ENCODE results near the gene KEAP1. TPM values are rescaled to one million over a fixed set of nuclear protein-coding genes. Genes with fewer than 3 reads are reported as not detected.

Gene KEAP1
- total RNA-seq, 1 experiment from 2014 or later = 73.0 TPM

DNA sequence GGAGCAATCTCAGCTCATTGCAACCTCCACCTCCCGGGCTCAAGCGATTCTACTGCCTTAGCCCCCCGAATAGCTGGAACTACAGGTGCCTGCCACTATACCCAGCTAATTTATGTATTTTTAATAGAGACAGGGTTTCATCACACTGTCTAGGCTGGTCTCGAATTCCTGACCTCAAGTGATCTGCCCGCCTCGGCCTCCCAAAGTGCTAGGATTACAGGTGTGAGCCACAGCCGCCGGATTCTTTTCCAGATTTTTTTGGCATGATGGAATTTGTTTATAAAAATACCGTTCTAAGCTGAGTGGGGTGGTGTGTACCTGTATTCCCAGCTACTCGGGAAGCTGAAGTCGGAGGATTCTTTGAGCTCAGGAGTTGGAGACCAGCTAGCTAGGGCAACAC is 34.5 kb upstream of the KEAP1 start:
- no peak overlapping the region for H3K27ac Mint-ChIP-seq (ENCODE audit: unreplicated experiment)
- H3K27me3 Mint-ChIP-seq (ENCODE audit: insufficient read depth, unreplicated experiment) = no peaks in the 10 kb centered on the region
- H3K4me3 Mint-ChIP-seq (ENCODE audit: unreplicated experiment) = no peak overlapping the region
- H3K36me3 ChIP-seq (ENCODE audit: control insufficient read depth, insufficient read depth, low read length) = no peaks in the 10 kb centered on the region
- no peaks in the 10 kb centered on the region for H3K27me3 ChIP-seq (replicated peaks; ENCODE audit: control insufficient read depth, insufficient read depth, low read length)
- no peak for DNase-seq
- TF ChIP-seq, protein P1, sequence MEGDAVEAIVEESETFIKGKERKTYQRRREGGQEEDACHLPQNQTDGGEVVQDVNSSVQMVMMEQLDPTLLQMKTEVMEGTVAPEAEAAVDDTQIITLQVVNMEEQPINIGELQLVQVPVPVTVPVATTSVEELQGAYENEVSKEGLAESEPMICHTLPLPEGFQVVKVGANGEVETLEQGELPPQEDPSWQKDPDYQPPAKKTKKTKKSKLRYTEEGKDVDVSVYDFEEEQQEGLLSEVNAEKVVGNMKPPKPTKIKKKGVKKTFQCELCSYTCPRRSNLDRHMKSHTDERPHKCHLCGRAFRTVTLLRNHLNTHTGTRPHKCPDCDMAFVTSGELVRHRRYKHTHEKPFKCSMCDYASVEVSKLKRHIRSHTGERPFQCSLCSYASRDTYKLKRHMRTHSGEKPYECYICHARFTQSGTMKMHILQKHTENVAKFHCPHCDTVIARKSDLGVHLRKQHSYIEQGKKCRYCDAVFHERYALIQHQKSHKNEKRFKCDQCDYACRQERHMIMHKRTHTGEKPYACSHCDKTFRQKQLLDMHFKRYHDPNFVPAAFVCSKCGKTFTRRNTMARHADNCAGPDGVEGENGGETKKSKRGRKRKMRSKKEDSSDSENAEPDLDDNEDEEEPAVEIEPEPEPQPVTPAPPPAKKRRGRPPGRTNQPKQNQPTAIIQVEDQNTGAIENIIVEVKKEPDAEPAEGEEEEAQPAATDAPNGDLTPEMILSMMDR (IDR thresholded peaks at IDR 0.05; ENCODE audit: insufficient read depth in 1 of 2, low read depth in 1 of 2, low read length in 1 of 2, severe bottlenecking in 1 of 2, unreplicated experiment in 1 of 2) = no peak
- no peaks in the 10 kb centered on the region for H3K4me1 Mint-ChIP-seq (ENCODE audit: low read depth, unreplicated experiment)
- H3K36me3 Mint-ChIP-seq (ENCODE audit: insufficient read depth, unreplicated experiment) = no peaks in the 10 kb centered on the region
- BruUV-seq (replicated peaks) = no TSS peak
- ChIA-PET POLR2A (interaction anchor here (0.6 to 0.9 kb wide), 2 partner anchors 31 to 204 kb away, joined by 3 to 8 read pairs; partner anchors contain the start of gene RAVER1), CTCF (interaction anchor here (0.6 to 1.0 kb wide), 2 partner anchors 32 to 114 kb away, joined by 3 to 4 read pairs; no protein-coding TSS in a partner anchor)
- no peaks in the 10 kb centered on the region for H3K9me3 ChIP-seq
- no peaks in the 10 kb centered on the region for H3K9me3 Mint-ChIP-seq (ENCODE audit: unreplicated experiment)
- intact Hi-C loops (cut with micrococcal nuclease; ENCODE audit: unreplicated experiment) = no loop called here
- no peaks in the 10 kb centered on the region for H3K4me1 ChIP-seq
- H3K4me3 ChIP-seq (ENCODE audit: low read depth, low read length) = no peak overlapping the region

DNA sequence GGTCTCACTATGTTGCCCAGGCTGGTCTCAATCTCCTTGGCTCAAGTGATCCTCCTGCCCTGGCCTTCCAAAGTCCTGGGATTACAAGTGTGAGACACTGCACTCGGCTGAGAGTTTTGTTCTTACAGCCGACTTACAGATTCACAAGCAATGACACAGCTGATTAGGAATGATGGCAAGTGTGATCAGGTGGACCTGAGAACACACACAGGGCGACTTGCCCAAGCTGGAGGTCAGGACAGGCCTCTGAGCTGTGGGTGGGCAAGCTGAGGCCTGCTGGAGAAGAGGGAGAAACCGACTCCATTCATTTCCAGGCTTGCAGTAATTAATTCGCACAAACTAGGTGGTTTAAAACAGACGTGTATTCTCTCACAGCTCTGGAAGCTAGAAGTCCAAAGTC is 32.5 kb upstream of the KEAP1 start:
- Mint-ChIP-seq H3K36me3 (ENCODE audit: insufficient read depth, unreplicated experiment) (no peaks in the 10 kb centered on the region), H3K9me3 (ENCODE audit: unreplicated experiment) (no peaks in the 10 kb centered on the region), H3K27me3 (ENCODE audit: insufficient read depth, unreplicated experiment) (no peaks in the 10 kb centered on the region), H3K4me1 (ENCODE audit: low read depth, unreplicated experiment) (no peaks in the 10 kb centered on the region), H3K4me3 (ENCODE audit: unreplicated experiment) (no peak overlapping the region), H3K27ac (ENCODE audit: unreplicated experiment) (no peak overlapping the region)
- POLR2A ChIA-PET = interaction anchor here (0.7 kb wide), 1 partner anchor 89 kb away, joined by 5 read pairs; no protein-coding TSS in a partner anchor
- CTCF ChIA-PET = interaction anchor here (0.5 to 1.3 kb wide), 3 partner anchors 57 to 164 kb away, joined by 3 to 4 read pairs (median 4); partner anchors contain the start of gene TYK2
- Histone ChIP-seq H3K9me3 (no peaks in the 10 kb centered on the region), H3K36me3 (ENCODE audit: control insufficient read depth, insufficient read depth, low read length) (no peaks in the 10 kb centered on the region), H3K4me1 (no peaks in the 10 kb centered on the region), H3K4me3 (ENCODE audit: low read depth, low read length) (no peak overlapping the region), H3K27me3 (replicated peaks; ENCODE audit: control insufficient read depth, insufficient read depth, low read length) (no peaks in the 10 kb centered on the region)
- intact Hi-C loops (cut with micrococcal nuclease; ENCODE audit: unreplicated experiment) = no loop called here
- TF ChIP-seq, protein P1 (IDR thresholded peaks at IDR 0.05; ENCODE audit: insufficient read depth in 1 of 2, low read depth in 1 of 2, low read length in 1 of 2, severe bottlenecking in 1 of 2, unreplicated experiment in 1 of 2) = no peak
- no TSS peak for BruUV-seq (replicated peaks)
- no peak for DNase-seq

DNA sequence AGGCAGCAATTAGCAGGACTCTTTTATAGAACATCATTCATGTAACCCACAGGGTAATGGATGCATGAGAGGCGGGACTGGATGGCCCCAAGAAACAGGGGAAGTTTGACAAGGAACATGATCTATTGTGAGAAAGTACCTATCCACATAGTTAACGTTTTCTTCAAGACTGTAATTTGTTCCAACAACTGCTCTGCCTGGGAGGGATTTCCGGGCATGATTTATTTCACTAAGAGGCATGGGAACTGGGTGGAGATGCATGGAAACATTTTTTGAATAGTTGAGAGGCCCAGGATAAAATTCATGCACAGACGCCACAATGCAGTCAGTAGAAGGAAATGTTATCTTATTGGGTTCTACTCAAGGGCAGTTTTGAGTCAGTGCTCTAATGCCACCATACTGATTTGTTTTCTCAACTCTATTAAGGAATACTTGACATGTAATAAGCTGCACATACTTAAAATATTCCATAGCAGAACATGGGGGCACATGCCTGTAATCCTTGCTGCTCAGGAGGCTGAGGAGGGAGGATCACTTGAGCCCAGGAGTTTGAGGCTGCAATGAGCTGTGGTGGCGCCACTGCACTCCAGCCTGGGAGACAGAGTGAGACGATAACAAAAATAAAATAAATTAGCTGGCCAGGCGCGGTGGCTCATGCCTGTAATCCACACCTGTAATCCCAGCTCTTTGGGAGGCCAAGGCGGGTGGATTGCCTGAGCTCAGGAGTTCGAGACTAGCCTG is 30.7 kb upstream of the KEAP1 start:
- Mint-ChIP-seq H3K4me1 (ENCODE audit: low read depth, unreplicated experiment) (no peaks in the 10 kb centered on the region), H3K27me3 (ENCODE audit: insufficient read depth, unreplicated experiment) (no peaks in the 10 kb centered on the region), H3K36me3 (ENCODE audit: insufficient read depth, unreplicated experiment) (no peaks in the 10 kb centered on the region), H3K27ac (ENCODE audit: unreplicated experiment) (no peak overlapping the region), H3K9me3 (ENCODE audit: unreplicated experiment) (no peaks in the 10 kb centered on the region), H3K4me3 (ENCODE audit: unreplicated experiment) (no peak overlapping the region)
- CTCF ChIA-PET = no interaction called here
- intact Hi-C loops (cut with micrococcal nuclease; ENCODE audit: unreplicated experiment) = no loop called here
- POLR2A ChIA-PET = no interaction called here
- no TSS peak for BruUV-seq (replicated peaks)
- TF ChIP-seq, protein P1 (IDR thresholded peaks at IDR 0.05; ENCODE audit: insufficient read depth in 1 of 2, low read depth in 1 of 2, low read length in 1 of 2, severe bottlenecking in 1 of 2, unreplicated experiment in 1 of 2) = no peak
- DNase-seq = no peak
- H3K27me3 ChIP-seq (replicated peaks; ENCODE audit: control insufficient read depth, insufficient read depth, low read length) = no peaks in the 10 kb centered on the region
- H3K4me3 ChIP-seq (ENCODE audit: low read depth, low read length) = no peak overlapping the region
- no peaks in the 10 kb centered on the region for H3K4me1 ChIP-seq
- no peaks in the 10 kb centered on the region for H3K36me3 ChIP-seq (ENCODE audit: control insufficient read depth, insufficient read depth, low read length)
- H3K9me3 ChIP-seq = no peaks in the 10 kb centered on the region

Data from Caco-2 (cell line).